Activated T-helper 1 cell treated with Interleukin-2 at 50 U/mL for 16 hours (primary cell): ENCODE data around the gene ICAM1.

Experiments
- DNase-seq: peaks from one replicate; pipeline ENCODE4 v3.0.0-alpha.2; 2020; ENCODE audit warnings: low read depth

ICAM1 gene

DNA sequence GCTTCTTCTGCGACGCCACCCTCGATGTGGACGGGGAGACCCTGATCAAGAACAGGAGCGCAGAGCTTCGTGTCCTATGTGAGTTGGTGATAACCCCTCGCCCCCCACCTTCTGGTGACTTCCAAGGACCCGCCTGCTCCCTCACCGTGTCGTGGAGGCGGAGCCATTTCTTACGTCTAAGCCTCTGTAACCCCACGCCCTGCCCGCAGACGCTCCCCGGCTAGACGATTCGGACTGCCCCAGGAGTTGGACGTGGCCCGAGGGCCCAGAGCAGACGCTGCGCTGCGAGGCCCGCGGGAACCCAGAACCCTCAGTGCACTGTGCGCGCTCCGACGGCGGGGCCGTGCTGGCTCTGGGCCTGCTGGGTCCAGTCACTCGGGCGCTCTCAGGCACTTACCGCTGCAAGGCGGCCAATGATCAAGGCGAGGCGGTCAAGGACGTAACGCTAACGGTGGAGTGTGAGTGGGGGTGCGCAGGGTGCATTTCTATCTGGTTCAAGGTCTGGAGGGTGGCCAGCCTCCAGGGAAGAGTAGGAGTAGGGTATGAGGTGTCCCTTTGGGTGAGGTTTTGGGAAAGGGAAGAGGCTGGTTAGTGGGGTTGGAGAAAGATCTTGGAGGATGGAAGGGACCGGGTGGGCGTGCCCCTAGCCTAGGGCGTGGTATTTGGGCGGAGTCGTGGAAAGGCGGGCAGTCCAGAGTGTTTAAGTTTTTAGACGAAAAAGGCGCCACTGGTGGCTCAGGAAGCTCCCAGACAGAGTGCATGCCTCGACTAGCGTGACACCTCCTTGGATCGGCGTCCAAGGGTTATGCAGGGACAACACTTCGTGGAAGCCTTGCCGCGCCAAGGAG lies 22.1 kb downstream of the ICAM1 start:
- no peak for DNase-seq

DNA sequence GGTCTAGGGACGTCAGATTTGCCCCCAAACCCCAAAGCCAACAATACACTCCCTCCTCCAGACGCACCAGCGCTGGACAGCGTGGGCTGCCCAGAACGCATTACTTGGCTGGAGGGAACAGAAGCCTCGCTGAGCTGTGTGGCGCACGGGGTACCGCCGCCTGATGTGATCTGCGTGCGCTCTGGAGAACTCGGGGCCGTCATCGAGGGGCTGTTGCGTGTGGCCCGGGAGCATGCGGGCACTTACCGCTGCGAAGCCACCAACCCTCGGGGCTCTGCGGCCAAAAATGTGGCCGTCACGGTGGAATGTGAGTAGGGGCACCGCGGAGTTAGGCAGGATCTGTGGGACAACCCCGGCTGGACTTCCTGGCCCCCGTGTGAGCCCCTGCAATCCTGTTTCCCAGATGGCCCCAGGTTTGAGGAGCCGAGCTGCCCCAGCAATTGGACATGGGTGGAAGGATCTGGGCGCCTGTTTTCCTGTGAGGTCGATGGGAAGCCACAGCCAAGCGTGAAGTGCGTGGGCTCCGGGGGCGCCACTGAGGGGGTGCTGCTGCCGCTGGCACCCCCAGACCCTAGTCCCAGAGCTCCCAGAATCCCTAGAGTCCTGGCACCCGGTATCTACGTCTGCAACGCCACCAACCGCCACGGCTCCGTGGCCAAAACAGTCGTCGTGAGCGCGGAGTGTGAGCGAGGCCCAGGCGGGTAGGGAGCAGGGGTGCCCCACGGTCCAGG lies 22.9 kb downstream of the ICAM1 start:
- DNase-seq: no peak

GRCh38 chr19:10294368-10294697 lies 23.4 kb downstream of the ICAM1 start:
- no peak for DNase-seq

DNA sequence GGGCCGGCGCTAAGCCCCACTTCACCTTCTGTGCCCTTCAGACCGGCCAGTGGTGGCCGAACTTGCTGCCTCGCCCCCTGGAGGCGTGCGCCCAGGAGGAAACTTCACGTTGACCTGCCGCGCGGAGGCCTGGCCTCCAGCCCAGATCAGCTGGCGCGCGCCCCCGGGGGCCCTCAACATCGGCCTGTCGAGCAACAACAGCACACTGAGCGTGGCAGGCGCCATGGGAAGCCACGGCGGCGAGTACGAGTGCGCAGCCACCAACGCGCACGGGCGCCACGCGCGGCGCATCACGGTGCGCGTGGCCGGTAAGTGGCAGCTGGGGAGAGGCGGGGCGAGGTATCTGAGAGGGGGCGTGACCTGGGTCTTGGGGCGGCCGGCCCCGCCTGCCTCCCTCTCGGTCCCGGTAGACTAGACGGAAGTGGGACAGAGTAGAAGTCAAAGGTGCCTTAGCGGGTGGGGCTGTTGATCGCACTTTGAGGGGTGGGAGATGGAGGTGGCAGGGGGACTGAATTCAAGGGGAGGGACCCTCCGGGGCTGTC lies 24.5 kb downstream of the ICAM1 start:
- DNase-seq: peak; percentile 53

DNA sequence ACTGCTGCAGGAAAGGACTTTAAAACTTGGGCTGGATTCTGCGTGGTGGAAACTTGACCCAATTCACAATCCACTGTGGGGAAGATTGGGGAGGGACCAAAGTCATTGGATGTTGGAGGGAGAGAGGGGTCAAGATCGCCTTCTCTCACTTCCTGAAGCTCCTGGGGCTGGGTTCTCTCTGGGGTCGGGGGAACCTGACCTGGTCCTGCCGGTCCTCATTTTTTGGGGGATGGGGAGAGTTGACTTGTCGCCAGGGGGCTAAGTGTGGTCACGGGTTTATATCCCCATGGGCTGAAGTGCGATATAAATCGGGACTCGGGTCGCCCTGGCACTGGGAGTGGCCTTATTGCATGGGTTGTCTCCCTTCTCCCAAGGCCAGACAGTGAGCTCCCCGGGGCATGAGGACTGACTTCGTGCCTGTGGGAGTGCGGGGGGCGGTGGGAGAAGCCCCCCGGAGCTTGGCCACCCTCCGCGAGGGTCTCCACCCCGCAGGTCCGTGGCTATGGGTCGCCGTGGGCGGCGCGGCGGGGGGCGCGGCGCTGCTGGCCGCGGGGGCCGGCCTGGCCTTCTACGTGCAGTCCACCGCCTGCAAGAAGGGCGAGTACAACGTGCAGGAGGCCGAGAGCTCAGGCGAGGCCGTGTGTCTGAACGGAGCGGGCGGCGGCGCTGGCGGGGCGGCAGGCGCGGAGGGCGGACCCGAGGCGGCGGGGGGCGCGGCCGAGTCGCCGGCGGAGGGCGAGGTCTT lies 25.1 kb downstream of the ICAM1 start:
- no peak for DNase-seq

- no peak for DNase-seq
Observed at GRCh38 chr19:10299545-10300458, 28.9 kb downstream of the ICAM1 start.

DNA sequence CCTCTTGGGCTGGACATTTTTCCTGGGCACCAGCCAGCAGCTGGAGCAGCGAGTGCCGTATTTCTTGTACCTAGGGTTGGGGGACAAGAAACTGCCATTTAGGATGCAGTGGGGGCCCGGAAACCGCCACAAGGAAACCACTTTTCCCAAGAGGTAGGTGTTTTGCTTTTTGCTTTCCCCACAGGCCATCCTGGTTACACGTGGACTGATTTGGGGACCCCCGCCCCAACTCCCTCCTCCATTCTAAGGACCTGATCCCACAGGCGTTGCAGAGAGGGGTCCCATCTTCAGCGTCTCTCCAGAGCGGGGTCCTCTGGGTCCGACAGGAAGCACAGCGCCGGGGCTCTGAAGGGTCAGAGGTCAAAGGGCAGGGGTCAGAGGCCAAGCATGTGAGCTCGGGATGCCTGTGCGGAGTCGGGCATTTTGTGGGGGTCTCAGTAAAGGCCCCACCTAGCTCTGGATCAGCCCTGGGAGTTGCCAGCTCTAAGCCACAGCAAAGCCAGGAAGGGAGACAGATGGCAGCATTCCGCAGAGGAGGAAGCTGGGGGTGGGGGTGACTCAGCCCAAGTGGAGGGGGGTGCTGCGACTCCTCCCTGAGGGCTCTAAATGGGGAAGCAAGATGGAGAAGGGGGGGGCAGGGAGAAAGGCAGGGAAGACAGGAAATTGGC lies 34.4 kb downstream of the ICAM1 start:
- DNase-seq: no peak

GRCh38 chr19:10306327-10306726 lies 35.4 kb downstream of the ICAM1 start:
- no peak for DNase-seq

DNA sequence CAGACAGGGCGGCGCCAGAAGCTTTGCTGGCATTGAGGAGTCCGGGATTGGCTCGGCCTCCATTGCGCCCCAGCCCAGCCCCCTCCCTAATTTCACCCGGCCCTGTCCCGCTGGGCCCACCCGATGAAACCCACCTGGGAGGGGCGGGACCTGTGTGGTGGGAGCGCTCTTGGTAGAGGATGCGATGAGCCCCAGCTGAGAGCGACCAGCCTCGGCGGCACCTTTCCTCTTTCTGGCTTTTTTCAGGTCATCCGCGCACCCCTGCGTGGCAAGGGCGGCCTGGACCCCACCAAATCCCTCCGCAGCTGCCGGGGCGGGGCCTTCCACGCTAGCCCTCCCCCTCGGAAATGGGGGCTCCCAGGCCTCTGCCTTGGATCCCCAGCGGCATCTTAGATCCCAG lies 38.5 kb downstream of the ICAM1 start, which contains the start of gene ZGLP1:
TSS of gene ZGLP1 (minus strand) at position 393 of the 400 bp plus-strand sequence.
- DNase-seq: no peak

DNA sequence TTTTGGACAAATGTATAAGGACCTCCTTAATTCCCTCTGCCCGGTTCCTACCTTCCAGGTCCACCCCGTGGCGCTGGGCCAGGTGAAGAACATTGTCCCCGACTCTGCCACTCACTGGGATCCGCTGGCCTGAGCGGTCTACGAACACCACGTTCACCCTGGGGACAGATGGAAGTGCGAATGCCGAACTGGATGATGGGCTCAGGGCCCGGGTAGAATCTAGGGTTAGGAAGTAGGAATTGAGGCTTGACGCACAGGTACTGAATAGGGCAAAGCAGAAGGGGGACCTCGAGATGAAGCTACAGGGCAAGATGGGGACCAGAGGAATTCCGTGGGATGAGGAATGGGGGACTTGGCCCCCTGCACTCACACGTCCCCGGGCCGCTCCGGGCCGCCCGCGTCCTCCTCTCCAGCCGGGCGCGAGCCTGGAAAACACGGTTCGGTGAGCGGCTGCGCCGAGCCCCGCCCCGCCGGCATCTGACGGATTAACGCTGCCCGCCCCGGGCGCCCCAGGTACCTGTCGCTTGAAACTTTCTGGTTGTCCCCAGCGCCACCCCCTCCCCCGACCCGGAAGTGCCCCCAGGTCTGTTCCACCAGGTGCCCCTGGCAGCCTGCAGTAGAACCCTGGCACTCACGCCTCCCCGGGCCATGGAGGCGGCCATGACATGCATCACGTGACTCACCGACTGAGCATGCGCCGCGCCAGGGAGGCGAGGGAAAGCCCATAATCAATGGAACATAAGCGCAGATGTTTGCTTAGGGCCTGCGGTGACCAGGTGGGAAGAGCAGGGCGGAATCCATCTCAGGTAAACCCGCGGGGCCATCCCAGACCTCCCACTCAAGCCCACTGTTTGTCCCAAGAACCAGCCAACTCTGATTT lies 44.7 kb downstream of the ICAM1 start, which contains the start of gene FDX2:
TSS of gene FDX2 (minus strand) at position 681 of the 880 bp plus-strand sequence. CDS start at position 662, 19 bp downstream.
- DNase-seq: peak; percentile 82

DNA sequence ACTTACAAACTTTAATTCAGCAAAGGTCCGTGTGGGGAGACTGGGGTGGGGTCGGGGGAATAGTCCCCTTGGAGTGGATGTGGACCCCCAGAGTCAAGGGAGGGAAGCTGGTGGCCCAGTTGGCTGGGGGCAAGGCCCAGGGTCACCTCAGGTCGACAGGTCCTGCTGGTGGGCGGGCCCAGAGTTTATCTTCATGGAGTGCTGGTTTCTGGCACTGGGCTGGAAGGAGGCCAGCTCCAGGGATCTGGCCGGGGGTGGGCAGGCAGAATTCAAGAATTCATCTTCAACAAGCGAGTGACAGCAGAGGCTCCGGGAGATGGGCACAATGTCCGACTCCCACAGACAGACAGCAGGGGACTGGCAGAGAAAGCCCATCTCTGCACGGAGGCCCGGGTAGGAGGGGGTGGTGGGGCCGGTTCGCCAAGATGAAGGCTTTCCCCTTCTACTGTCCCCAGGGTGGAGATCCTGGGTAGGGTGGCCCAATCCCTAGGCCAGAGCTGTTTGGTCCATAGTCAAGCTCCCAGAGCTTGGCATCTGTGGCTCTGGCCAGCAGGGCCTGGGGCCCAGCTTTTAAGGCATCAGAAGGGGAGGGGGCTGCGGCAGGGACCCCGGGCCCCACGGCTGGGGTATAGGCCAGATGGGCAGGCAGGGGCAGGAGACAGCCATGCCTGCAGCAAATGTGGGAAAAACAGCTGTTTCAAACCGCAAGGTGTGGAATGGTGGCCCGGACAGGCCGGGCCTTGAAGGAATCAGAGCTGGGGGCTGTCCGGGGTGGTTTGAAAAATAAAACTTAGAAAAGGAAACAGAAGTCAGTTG lies 45.5 kb downstream of the ICAM1 start:
- no peak for DNase-seq

DNA sequence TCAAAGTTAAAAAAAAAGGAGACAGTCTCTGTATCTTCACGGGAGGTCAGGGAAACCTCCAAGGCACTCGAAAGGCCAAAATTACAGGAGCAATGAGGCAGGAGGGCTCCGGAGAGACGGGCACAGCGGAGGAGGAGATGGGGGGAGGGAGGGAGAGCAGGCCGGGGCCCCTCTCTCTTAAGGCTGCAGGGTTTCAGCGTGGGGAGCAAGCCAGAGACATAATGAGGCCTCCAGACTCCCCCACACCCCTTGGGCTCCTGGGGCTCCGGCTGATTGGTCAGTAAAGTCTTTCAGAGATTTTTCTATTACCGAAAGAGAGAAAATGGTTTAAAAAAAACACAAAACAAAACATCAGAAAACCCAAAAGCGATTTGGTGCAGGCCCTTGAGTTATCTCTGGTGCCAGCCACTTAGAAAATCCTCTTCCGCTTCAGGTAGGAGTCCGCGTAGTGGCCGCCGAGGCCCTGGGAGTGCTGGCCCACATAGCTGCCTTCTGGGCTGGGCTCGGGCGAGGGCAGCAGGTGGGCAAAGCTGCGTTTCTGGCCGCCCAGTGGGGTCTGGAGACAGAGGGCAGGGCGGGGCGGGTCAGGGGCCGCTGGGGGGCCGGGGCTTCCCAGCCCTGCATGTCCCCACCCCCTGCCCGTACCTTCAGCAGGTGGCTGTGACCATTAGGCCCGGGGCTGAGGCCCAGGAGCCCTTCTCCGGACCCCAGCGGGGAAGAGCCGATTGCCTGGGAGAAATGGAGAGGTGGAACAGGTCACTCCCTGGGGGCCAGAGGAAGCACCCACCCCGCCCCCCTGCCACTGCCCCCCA lies 46.3 kb downstream of the ICAM1 start:
- no peak for DNase-seq

DNA sequence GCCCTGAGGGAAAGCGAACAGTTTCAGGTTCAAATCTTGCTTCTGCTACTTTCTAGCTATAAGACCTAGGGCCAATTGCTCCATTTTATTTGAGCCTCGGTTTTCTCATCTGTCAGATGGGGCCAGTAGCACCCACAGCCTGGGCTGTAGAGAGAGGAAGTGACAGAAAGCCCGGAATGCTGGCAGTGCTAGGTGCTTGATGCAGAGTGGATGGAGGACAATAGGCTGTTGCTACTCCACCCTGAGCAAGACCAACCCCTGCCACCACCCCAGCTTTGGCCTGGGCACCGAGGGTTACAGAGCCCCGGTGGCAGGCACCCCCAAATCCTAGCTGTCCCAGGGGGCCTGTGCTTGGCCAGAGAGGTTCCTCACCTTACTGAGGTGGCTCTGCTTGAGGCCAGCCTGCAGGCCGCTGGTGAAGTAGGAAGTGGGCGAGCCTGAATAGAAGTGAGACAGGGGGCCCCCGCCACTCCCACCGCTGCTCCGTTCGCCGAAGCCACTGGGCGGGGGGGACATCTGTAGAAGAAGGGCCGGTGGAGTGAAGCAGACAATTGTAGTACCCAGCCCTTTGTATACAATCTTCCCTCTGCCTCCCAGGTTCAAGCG lies 47.0 kb downstream of the ICAM1 start:
- DNase-seq: no peak

GRCh38 chr19:10318807-10319682 lies 48.1 kb downstream of the ICAM1 start:
- no peak for DNase-seq

DNA sequence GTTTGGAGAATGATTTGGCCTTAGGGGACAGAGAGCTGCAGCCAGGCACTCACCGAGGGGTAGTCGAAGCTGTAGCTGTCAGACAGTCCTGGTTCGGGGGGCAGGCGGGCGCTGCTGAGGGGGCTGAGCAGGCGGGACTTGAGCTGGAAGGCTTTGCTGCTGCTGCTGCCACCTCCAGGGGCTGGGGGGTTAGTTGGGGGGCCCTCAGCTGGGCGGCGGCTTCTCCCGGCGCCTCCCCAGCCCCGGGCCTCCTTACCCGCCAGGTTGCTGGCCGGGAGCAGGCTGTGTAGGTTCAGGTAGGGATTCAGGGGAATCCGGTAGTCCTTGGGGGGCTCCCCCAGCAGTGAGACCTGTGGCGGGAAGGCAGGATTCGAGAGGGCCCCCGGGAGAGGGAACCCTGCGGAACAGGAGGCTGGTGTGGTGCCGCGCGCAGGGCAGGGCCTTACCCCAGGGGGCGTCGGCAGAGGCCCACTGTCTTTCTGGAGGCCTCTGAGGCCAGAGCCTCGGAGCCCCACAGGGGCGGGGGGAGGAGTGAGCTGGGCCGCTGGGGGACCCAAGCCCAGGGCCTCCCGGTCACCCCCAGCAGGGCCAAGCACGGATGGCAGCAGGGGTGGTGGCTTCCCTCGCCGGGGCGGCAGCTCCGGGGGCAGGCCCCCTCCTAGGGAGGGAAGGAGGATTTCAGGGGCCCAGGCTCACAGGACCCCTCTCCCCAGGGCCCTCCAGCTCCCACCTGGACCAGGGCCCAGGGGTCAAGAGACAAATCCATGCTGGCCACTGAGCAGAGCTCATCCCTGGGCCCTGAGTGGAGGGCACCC lies 49.9 kb downstream of the ICAM1 start:
- DNase-seq: no peak

DNA sequence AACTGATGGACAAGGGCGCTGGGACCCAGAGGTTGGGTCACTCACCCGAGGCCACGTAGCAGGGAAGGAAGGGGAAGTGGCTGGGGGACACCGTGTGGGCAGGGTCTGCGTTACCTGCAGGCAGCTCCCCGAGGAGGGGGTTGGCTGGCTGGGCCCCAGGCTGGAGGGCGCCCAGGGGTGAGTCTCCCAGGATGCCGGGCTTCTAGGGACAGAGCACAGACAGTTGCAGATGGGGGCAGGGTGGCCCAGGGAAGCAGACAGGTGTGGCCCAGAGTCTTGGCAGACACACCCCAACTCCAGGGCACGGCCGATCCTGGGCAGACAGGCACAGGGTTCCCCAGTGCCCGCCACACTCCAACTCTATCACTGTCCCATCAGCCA lies 50.5 kb downstream of the ICAM1 start:
- no peak for DNase-seq
